Muscle of back (tissue), 11 donors: ENCODE data around the gene SOX21. TPM values are rescaled to one million over a fixed set of nuclear protein-coding genes. Genes with fewer than 3 reads are reported as not detected.

Experiments used
- DNase-seq, 3 donors: peaks; one replicate each; pipeline versions ENCODE4 v3.0.0 to v3.0.0-alpha.2; 2013
- polyA plus RNA-seq, 10 donors: library from polyadenylated mRNA; unstranded; fragments of 120-200 nt; gene quantifications; one replicate each; pipeline ENCODE4 v1.2.1, GENCODE V29; 2013; ENCODE audit not compliant: insufficient read length in 10 of 10

The SOX21 gene
- polyA plus RNA-seq, 10 donors: 0.04 to 4.9 (median 1.9) TPM; not detected in 6

DNA sequence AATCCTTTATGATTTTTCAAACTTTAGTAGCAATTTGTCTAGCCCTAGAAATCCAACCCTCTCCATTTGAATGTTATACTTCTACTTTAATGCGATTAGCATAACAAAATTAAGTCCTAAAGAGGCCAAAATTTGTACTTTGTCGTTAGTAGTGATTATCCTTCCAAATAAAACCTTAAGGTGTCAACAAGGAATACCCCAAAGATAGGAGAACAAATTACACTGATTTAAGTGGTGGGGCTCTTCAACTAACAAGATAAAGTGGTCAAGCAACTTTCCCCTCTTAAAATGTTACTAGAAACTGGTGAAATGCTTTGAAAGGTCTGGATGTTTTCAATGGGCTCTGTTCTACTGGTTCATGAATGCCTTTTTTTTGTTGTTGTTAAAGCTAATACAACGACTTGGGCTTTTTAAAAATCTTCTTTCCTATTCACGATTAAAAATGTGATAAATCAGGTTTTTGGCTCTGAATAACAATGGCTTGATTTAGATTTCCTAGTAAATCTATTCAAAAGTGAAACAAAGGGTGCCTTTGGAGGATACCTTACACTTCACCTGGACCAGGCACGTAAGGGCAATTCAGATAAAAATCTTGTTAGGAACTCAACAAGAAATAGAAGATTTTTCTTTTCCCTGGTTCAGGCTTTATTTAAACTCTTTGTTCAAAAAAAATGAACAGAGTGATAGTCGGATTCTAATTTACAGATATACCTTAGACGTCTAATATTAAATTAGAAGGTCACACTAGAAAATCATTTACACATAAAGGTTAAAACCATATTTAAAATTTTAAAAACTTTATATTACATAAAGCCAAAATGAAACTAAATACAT lies 3.1 kb downstream of the SOX21 start:
- peak in 1 of 3 donors; percentile 62 for DNase-seq

DNA sequence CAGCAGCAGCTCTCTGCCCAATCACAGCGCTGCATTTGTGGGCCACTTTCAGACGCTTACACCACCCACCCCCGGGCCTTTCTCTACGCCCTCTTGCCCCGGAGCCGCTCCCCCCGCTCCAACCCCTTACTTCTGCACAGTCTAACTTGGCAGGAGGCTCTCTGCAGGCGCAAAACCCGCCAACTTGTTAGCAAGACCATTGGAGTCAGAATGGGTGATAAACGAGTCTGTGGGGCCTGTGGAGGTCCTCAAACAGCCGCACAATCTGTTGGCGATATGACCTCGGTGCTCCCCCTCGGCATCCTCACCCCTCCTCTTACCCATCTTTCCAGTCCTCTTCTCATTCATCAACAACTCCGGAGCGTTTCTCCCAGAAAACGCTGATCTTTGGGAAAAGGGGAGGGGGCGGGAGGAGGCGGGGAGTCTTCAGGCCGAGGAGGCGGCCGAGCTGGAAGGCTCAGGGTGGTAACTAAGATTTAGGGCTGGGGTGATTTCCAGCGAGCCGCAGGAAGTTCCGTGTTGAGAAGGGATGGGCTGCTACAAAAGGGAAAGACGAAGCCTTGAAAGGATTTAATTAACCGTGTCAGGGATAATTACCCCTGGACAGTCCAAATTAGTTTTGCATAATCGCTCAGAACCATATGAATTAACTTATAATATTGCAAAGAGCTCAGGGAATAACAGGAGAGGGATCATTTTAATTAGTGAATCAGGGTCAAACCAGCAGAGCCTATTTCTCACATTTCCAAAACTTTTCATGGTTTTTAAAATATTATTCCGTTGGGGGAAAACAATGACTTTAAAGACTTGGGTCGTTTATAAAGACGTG lies 4.1 kb downstream of the SOX21 start:
- peak in 1 of 3 donors; percentile 67 for DNase-seq

GRCh38 chr13:94707400-94708021 lies 4.8 kb downstream of the SOX21 start:
- DNase-seq: peak in 1 of 3 donors; percentile 58

DNA sequence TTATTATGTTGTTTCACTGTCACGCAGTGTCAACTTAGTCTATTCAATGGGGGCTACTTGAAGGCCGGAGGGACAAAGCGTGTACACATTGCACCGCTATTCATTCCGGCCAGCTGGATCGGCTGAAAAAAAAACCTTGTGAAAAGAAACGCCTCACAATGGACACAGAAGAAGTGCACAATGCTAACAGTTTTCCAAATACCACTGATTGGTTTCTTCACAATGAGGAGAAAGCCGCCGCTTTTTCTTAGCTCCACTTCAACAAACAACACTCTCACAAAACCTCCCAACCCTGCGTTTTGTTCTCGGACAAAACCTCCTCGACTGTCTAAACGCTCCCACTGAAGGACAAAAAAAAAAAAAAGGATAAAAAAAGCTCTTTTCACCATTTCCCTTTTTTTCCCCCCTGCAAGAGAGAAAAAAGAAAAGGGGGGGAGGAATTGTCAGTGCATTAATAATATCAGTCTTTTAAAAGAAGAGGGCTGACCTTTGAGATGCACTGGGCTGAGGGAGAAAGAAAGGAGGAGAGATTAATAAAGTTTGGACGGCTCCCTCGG lies 5.4 kb downstream of the SOX21 start:
- DNase-seq: no peak

DNA sequence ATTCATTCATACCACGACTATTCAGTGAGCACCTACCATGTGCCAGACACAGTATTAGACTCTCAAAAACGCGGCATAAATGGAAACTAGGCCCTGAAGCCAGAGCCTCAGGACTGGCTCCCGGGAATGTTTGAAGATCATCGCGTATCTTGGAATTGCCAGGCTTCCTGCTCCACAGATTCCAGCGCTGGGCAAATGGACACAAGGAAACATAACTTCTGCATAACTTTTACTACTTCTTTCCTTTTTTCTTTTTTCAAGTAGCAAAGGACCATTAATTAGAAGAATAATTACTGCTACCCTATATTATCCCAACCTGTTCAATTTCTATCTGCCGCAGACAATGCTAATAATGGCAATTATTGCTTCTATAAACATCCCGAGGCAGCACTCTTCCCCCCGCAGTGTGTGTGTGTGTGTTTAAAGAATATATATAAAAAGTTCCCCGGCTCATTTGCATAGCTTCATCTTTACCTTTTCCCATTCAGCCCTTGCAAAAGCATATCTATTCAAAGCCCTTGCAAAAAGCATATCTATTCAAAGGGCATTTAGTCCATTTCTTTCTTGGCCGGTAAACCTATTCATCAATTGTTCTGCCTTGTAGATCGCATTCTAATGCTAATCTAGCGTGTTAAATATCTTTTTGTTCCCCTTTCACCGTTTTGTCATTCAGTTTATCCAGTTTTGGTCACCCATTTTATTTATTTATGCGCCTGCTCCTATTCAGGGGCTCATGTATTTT lies 6.1 kb downstream of the SOX21 start:
- DNase-seq: peak in 1 of 3 donors; percentile 49

DNA sequence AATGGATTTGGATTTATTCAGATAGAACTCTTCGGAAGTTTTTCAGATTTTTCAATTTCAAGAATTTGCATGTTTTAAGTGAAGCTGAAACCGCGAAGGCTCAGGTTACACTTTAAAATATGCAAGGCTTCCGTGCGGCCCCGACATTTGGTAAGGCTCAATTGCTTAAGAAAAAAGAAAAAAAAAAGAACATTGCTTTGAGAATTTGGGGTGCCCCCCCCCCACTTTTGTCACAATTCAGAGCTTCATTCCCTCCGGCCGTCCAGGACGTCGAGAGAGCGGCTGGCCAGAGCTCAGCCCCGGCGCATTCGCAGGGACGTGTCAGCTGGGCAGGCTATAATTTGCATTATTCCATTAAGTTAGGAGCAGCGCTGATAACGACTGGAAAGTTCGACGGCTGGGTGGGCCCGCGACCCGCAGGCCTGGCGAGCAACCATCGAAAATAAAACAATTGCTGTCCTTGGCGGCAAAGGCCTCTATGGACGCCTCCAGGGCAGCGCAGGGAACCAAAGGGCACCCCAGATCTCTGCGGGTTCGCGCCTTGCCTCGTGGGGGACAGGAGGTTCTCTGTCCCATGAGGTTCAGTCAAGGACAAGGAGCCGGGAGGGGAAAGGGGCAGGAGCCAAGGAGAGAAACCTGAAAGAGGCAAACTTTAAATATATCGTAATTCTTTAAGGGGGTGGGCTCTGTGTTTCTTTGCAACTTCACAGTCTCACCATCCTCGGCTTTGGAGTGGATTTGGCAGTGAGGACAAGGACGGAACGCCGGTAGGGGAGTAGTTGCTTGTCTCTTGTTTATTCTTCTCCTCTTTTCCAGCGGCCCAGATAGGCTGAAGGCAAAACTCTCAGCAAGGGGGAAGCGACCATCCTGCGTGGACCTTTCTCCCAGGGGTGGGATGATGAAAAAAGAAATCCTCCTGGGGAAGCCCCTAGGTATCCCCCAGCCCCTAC lies 7.0 kb downstream of the SOX21 start:
- DNase-seq: peak in 1 of 3 donors; percentile 20

- no peak for DNase-seq
Observed at GRCh38 chr13:94704377-94705080, 7.8 kb downstream of the SOX21 start.

DNA sequence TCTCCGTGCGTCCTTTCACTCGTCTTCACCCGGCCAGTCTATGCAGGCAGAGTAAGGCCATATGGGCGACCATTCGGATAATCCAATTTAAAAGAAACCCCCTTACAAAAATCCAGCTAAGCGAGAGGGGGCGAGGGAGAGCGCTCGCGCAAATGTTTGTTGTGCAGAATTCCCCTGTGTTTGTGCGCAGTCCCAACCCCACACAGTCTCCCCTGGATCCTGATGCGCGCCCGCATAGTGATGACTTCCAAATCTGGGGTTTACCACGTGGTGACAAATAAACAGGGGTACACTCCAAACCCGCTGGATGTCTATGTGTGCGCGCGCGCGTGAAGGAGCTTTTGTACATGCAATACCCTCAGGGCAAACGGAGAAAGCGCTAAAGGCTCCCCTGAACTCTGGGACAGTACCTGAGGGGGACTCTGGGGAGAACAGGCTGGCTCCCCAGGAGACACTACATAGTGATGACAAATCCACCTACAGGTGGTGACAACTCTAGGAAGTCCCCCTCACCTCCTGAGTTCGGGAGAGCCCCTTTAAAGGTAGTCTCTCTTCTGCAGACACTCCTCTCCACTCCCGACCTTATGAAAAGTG lies 8.5 kb downstream of the SOX21 start:
- DNase-seq: peak in 1 of 3 donors; percentile 14

GRCh38 chr13:94703271-94703670 lies 9.1 kb downstream of the SOX21 start:
- DNase-seq: no peak

GRCh38 chr13:94702181-94703041 lies 9.9 kb downstream of the SOX21 start:
- DNase-seq: peak in 1 of 3 donors; percentile 17

- DNase-seq: no peak
Observed at GRCh38 chr13:94701313-94702180, 10.8 kb downstream of the SOX21 start.

DNA sequence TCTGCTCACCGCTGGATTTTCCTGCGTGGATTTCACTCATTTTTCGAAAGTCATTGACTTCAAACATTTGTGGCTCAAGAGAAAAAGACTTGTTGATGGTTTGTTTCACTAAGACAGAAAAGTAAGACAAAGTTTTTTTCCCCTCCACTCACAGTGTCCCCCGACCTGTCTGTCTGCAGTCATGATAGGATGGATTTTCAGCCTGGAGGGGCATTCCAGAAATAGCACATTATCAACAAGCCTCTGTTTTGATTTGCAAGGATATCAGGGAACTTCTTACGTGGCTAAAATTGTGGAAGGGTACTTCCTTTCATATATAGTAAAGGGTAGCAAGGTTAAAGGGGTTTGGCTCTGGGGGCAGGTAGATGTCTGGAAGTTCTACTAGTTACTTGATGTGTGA lies 11.8 kb downstream of the SOX21 start:
- no peak for DNase-seq

GRCh38 chr13:94700051-94700535 lies 12.3 kb downstream of the SOX21 start:
- DNase-seq: no peak

GRCh38 chr13:94696171-94696570 lies 16.2 kb downstream of the SOX21 start:
- DNase-seq: no peak

GRCh38 chr13:94692030-94692429 lies 20.3 kb downstream of the SOX21 start:
- DNase-seq: no peak

- DNase-seq: peak in 1 of 3 donors; percentile 22
Observed at GRCh38 chr13:94683409-94683808, 28.9 kb downstream of the SOX21 start.

DNA sequence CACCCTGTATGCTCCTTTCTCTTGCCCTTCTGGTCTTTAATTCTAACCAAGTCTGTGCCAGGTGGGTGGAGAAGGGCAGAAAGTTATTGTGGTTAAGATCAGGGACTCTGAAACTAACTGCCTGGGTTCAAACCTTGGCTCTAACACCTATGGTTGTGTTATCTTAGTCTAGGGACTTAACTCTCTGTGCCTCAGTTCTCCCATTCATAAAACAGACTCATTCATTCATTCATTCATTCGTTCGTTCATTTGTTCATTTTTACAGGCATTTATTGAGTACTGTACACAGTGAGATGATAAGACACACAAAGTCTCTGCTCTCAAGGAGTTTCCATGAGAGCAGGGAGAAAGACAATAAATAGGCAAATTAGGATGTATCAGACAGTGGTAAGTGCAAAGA lies 30.1 kb downstream of the SOX21 start:
- DNase-seq: no peak
